Neuronal stem cell (in vitro differentiated cells): ENCODE results near the gene TSHZ3.
A peak's percentile ranks its signal among the peaks of the same experiment; 100 is the strongest.

Experiments used
- DNase-seq: peaks from one replicate; pipeline ENCODE4 v3.0.0-alpha.2; 2013; ENCODE audit warnings: low spot score
- H2AFZ ChIP-seq: one replicate; pipeline ENCODE4 v1.6.1; 2013; ENCODE audit warnings: mild to moderate bottlenecking, low read length, inconsistent platforms
- H2AK5ac ChIP-seq: 2 replicates; pipeline ENCODE4 v1.6.1; 2013; ENCODE audit warnings: low read depth, mild to moderate bottlenecking, inconsistent platforms, low read length, moderate library complexity, mixed read lengths
- H2BK120ac ChIP-seq: 2 replicates; pipeline ENCODE4 v1.6.1; 2013; ENCODE audit warnings: low read depth, mild to moderate bottlenecking, inconsistent platforms, low read length, moderate library complexity, mixed read lengths
- H2BK12ac ChIP-seq: one replicate; pipeline ENCODE4 v1.6.1; 2013; ENCODE audit warnings: low read length, inconsistent platforms
- H2BK15ac ChIP-seq: 2 replicates; pipeline ENCODE4 v1.6.1; 2013; ENCODE audit warnings: mild to moderate bottlenecking, low read length, inconsistent platforms, mixed read lengths
- H2BK5ac ChIP-seq: one replicate; pipeline ENCODE4 v1.6.1; 2013; ENCODE audit warnings: inconsistent platforms, mild to moderate bottlenecking, low read length, moderate library complexity
- H3K14ac ChIP-seq: one replicate; pipeline ENCODE4 v1.6.1; 2013; ENCODE audit warnings: low read length, inconsistent platforms
- H3K18ac ChIP-seq: 2 replicates; pipeline ENCODE4 v1.6.1; 2013; ENCODE audit warnings: low read length, inconsistent platforms
- H3K23ac ChIP-seq: 2 replicates; pipeline ENCODE4 v1.6.1; 2013; ENCODE audit warnings: low read depth, mild to moderate bottlenecking, mixed read lengths, low read length, inconsistent platforms; ENCODE audit not compliant: poor library complexity
- H3K27ac ChIP-seq: replicated peaks from 3 replicates; pipeline ENCODE4 v1.5.1; 2013; ENCODE audit warnings: low read length, inconsistent platforms
- H3K27me3 ChIP-seq, 3 experiments: 2 replicates each; pipeline ENCODE4 v1.6.1; 2013; ENCODE audit warnings: low read length in 3 of 3, mild to moderate bottlenecking in 2 of 3, inconsistent platforms in 1 of 3, low read depth in 1 of 3, mixed read lengths in 1 of 3, moderate library complexity in 1 of 3; ENCODE audit not compliant: control insufficient read depth in 3 of 3, insufficient read depth in 3 of 3
- H3K36me3 ChIP-seq, 2 donors: replicated peaks in 1 of 2; 2 replicates each; pipeline ENCODE4 v1.6.1; 2013; ENCODE audit warnings: low read length in 2 of 2; ENCODE audit not compliant: control insufficient read depth in 2 of 2, insufficient read depth in 2 of 2
- H3K4ac ChIP-seq: 2 replicates; pipeline ENCODE4 v1.6.1; 2013; ENCODE audit warnings: inconsistent platforms, mild to moderate bottlenecking, low read length, moderate library complexity
- H3K4me1 ChIP-seq, 2 donors: 1 replicate in 1 of 2; 2 replicates in 1 of 2; pipeline ENCODE4 v1.6.1; 2013; ENCODE audit warnings: low read length in 2 of 2, low read depth in 1 of 2; ENCODE audit not compliant: control insufficient read depth in 2 of 2, insufficient read depth in 1 of 2
- H3K4me2 ChIP-seq: one replicate; pipeline ENCODE4 v1.6.1; 2013; ENCODE audit warnings: mild to moderate bottlenecking, low read length, inconsistent platforms; ENCODE audit not compliant: insufficient read depth, poor library complexity, severe bottlenecking
- H3K4me3 ChIP-seq, 2 donors: 2 replicates each; pipeline ENCODE4 v1.5.1; 2013; ENCODE audit warnings: low read length in 2 of 2, mild to moderate bottlenecking in 2 of 2, inconsistent platforms in 1 of 2, moderate library complexity in 1 of 2
- H3K79me1 ChIP-seq: one replicate; pipeline ENCODE4 v1.6.1; 2013; ENCODE audit warnings: low read depth, mild to moderate bottlenecking, inconsistent platforms, low read length, moderate library complexity
- H3K9ac ChIP-seq: one replicate; pipeline ENCODE4 v1.6.1; 2013; ENCODE audit warnings: mild to moderate bottlenecking, low read depth, low read length, inconsistent platforms; ENCODE audit not compliant: poor library complexity
- H3K9me3 ChIP-seq, 2 donors: replicated peaks in 1 of 2; 2 replicates each; pipeline versions ENCODE3 to v1.6.1; 2013; ENCODE audit warnings: low read length in 2 of 2, mild to moderate bottlenecking in 2 of 2, inconsistent platforms in 1 of 2, low read depth in 1 of 2, mixed read lengths in 1 of 2, moderate library complexity in 1 of 2; ENCODE audit not compliant: control insufficient read depth in 2 of 2, insufficient read depth in 1 of 2
- H4K8ac ChIP-seq: one replicate; pipeline ENCODE4 v1.6.1; 2013; ENCODE audit warnings: low read depth, mild to moderate bottlenecking, inconsistent platforms, low read length, moderate library complexity
- H4K91ac ChIP-seq: one replicate; pipeline ENCODE4 v1.6.1; 2013; ENCODE audit warnings: low read length, low read depth, mild to moderate bottlenecking, inconsistent platforms; ENCODE audit not compliant: poor library complexity
- WGBS, 2 donors: extraction: QIAGEN DNeasy Blood & Tissue Kit; methylation state at CpG; one replicate each; pipeline ENCODE4 v1.1.7; 2013; ENCODE audit warnings: missing lambda C conversion rate in 2 of 2, mixed read lengths in 1 of 2; ENCODE audit not compliant: insufficient read length in 2 of 2, insufficient replicate concordance in 1 of 2; ENCODE audit errors: extremely low coverage in 2 of 2; 5-methylcytosine and 5-hydroxymethylcytosine counted together

Gene TSHZ3

GRCh38 chr19:31352782-31353651 lies 3.8 kb upstream of the TSHZ3 start:
- no peak overlapping the region for H3K9ac ChIP-seq
- H4K91ac ChIP-seq, result no peak overlapping the region
- H3K18ac ChIP-seq, result peak overlapping the region; percentile 48
- H3K27me3 ChIP-seq, result peaks cover 44 to 82% (median 80%) of the 10 kb centered on the region in 3 experiments
- H2BK5ac ChIP-seq, result no peak overlapping the region
- H3K4me3 ChIP-seq, result no peak overlapping the region
- H3K36me3 ChIP-seq, result no peaks in the 10 kb centered on the region
- peaks cover 4 to 5% of the 10 kb centered on the region in 2 donors for H3K9me3 ChIP-seq
- no CpG with 5 or more reads among the region's 43 CpGs for WGBS, 2 donors
- H3K27ac ChIP-seq, result no peak overlapping the region
- H2BK120ac ChIP-seq, result no peak overlapping the region
- no peak overlapping the region for H2AFZ ChIP-seq
- H3K79me1 ChIP-seq, result no peaks in the 10 kb centered on the region
- peaks cover 0 to 5% of the 10 kb centered on the region in 2 donors for H3K4me1 ChIP-seq
- no peak overlapping the region for H2BK12ac ChIP-seq
- no peak overlapping the region for H3K23ac ChIP-seq
- no peak overlapping the region for H3K14ac ChIP-seq
- H2BK15ac ChIP-seq, result no peak overlapping the region
- no peak overlapping the region for H2AK5ac ChIP-seq
- no peak overlapping the region for H4K8ac ChIP-seq
- no peak for DNase-seq
- H3K4me2 ChIP-seq, result no peak overlapping the region
- H3K4ac ChIP-seq, result no peak overlapping the region

GRCh38 chr19:31352296-31352781 lies 3.1 kb upstream of the TSHZ3 start:
- no peak for DNase-seq
- Histone ChIP-seq H3K14ac (no peak overlapping the region), H2AFZ (no peak overlapping the region), H3K36me3 (no peaks in the 10 kb centered on the region), H2BK15ac (no peak overlapping the region), H2BK12ac (no peak overlapping the region), H3K4me2 (no peak overlapping the region), H4K8ac (no peak overlapping the region), H3K27me3 (peaks cover 44 to 82% (median 80%) of the 10 kb centered on the region in 3 experiments), H4K91ac (no peak overlapping the region), H3K4ac (no peak overlapping the region), H3K79me1 (no peaks in the 10 kb centered on the region), H3K9ac (no peak overlapping the region), H3K23ac (no peak overlapping the region), H3K4me1 (peaks cover 0 to 5% of the 10 kb centered on the region in 2 donors), H3K9me3 (peaks cover 4 to 5% of the 10 kb centered on the region in 2 donors), H3K27ac (no peak overlapping the region), H3K4me3 (no peak overlapping the region), H2BK5ac (no peak overlapping the region), H2BK120ac (no peak overlapping the region), H2AK5ac (no peak overlapping the region), H3K18ac (no peak overlapping the region)
- WGBS, 2 donors, result no CpG with 5 or more reads among the region's 14 CpGs

- Histone ChIP-seq H3K4ac (no peak overlapping the region), H3K27me3 (peaks cover 43 to 82% (median 75%) of the 10 kb centered on the region in 3 experiments), H3K36me3 (no peaks in the 10 kb centered on the region), H2BK5ac (no peak overlapping the region), H4K8ac (no peak overlapping the region), H4K91ac (no peak overlapping the region), H3K18ac (peak overlapping the region; percentile 90), H2AK5ac (no peak overlapping the region), H3K79me1 (no peaks in the 10 kb centered on the region), H3K14ac (no peak overlapping the region), H3K9ac (no peak overlapping the region), H2BK15ac (peak overlapping the region; percentile 61), H2BK12ac (no peak overlapping the region), H3K4me1 (peaks cover 0 to 5% of the 10 kb centered on the region in 2 donors), H3K27ac (no peak overlapping the region), H3K9me3 (peaks cover 4 to 5% of the 10 kb centered on the region in 2 donors), H2AFZ (peak overlapping the region; percentile 98), H3K4me3 (peak overlapping the region in 1 of 2 donors; percentile 88), H2BK120ac (no peak overlapping the region), H3K23ac (peak overlapping the region; percentile 4), H3K4me2 (peak overlapping the region; percentile 90)
- DNase-seq, result no peak
- WGBS, 2 donors, result no CpG with 5 or more reads among the region's 29 CpGs
These were observed 2.6 kb upstream of the TSHZ3 start for GRCh38 chr19:31351855-31352195.

- Histone ChIP-seq H4K91ac (no peak overlapping the region), H3K23ac (peak overlapping the region; percentile 81), H3K9me3 (peaks cover 4 to 5% of the 10 kb centered on the region in 2 donors), H3K27ac (no peak overlapping the region), H3K4me3 (peak overlapping the region; percentile 44 to 88), H2AFZ (peak overlapping the region; percentile 98), H3K27me3 (peaks cover 40 to 82% (median 69%) of the 10 kb centered on the region in 3 experiments), H2BK15ac (peak overlapping the region; percentile 61), H2BK5ac (no peak overlapping the region), H3K4me2 (peak overlapping the region; percentile 90), H3K4me1 (peaks cover 0 to 5% of the 10 kb centered on the region in 2 donors), H3K4ac (no peak overlapping the region), H3K9ac (no peak overlapping the region), H2AK5ac (no peak overlapping the region), H3K18ac (peak overlapping the region; percentile 90), H2BK12ac (no peak overlapping the region), H3K79me1 (no peaks in the 10 kb centered on the region), H3K36me3 (no peaks in the 10 kb centered on the region), H4K8ac (no peak overlapping the region), H3K14ac (peak overlapping the region; percentile 27), H2BK120ac (no peak overlapping the region)
- DNase-seq, result no peak
- no CpG with 5 or more reads among the region's 72 CpGs for WGBS, 2 donors
These were observed 2.0 kb upstream of the TSHZ3 start for GRCh38 chr19:31351056-31351854.
